ENCODE data around the gene KIF21A.

GRCh38 chr12:39352471-39353017 lies 90.4 kb downstream of the KIF21A start:
- TF ChIP-seq POLR2A (IDR thresholded peaks at IDR 0.05; ENCODE audit: low read depth, low read length), result no peak
- TF ChIP-seq SPI1 (IDR thresholded peaks at IDR 0.05; ENCODE audit: low read depth, low read length), result peak; percentile 98

Data from GM12891 (cell line).